ENCODE results near the gene UTY. TPM values are rescaled to one million over a fixed set of nuclear protein-coding genes. Genes with fewer than 3 reads are reported as not detected.

The UTY gene
- total and polyA plus RNA-seq, 12 donors, result 1.3 to 15.8 (median 14.2) TPM; not detected in 3

GRCh38 chrY:13337934-13338333, 141.9 kb downstream of the UTY start:
- ATAC-seq (no peak), DNase-seq (no peak)
- Histone ChIP-seq H3K9me3 (no peaks in the 10 kb centered on the region), H3K27me3 (no peaks in the 10 kb centered on the region), H3K27ac (no peak overlapping the region), H3K4me3 (no peak overlapping the region), H3K4me1 (peaks cover 0 to 9% (median 0%) of the 10 kb centered on the region in 9 donors), H3K36me3 (peaks cover 0 to 50% (median 0%) of the 10 kb centered on the region in 9 donors)
- TF ChIP-seq CTCF (IDR thresholded peaks at IDR 0.05), result no peak
- WGBS, 2 donors, result 85 to 96% methylated on average over 5 of the region's 5 CpGs
- intact Hi-C loops (cut with DNase I), result no loop called here

- H3K4me3 ChIP-seq, result no peak overlapping the region
- H3K27me3 ChIP-seq, result no peaks in the 10 kb centered on the region
- no peak overlapping the region for H3K27ac ChIP-seq
- DNase-seq (no peak), ATAC-seq (no peak)
- peaks cover 0 to 9% (median 0%) of the 10 kb centered on the region in 9 donors for H3K4me1 ChIP-seq
- H3K9me3 ChIP-seq, result no peaks in the 10 kb centered on the region
- 85% methylated on average over 5 of the region's 5 CpGs for WGBS, 2 donors
- peaks cover 0 to 32% (median 0%) of the 10 kb centered on the region in 9 donors for H3K36me3 ChIP-seq
- intact Hi-C loops (cut with DNase I), result no loop called here
- no peak for TF ChIP-seq CTCF (IDR thresholded peaks at IDR 0.05)
Measured at GRCh38 chrY:13333791-13334190, 146.0 kb downstream of the UTY start.

- 86 to 89% methylated on average over 2 of the region's 2 CpGs for WGBS, 2 donors
- intact Hi-C loops (cut with DNase I), result no loop called here
Measured at GRCh38 chrY:13330651-13331050, 149.2 kb downstream of the UTY start.

DNA sequence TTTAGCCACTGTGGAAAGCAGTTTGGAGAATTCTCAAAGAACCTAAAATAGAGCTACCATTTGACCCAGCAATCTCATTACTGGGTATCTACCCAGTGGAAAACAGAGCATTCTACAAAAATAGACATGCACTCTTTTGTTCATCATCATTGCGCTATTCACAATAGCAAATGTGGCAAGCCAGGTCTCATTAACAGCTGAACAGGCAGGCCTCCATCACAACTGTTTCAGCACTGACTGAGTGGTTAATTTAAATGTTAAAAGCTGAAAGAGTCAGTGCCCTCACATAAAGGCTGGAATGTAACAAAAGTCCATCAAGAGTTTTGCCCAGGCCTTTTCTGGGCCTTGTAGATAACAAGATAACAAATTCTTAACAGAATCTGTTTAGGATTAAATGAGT, 166.9 kb downstream of the UTY start:
- H3K27ac ChIP-seq, result no peak overlapping the region
- 94 to 100% methylated on average over 1 of the region's 1 CpG for WGBS, 2 donors
- H3K4me3 ChIP-seq, result no peak overlapping the region
- no peak for DNase-seq
- no peaks in the 10 kb centered on the region for H3K27me3 ChIP-seq
- H3K4me1 ChIP-seq, result peaks cover 0 to 6% (median 0%) of the 10 kb centered on the region in 9 donors
- H3K9me3 ChIP-seq, result no peaks in the 10 kb centered on the region
- intact Hi-C loops (cut with DNase I), result no loop called here
- no peak for ATAC-seq
- H3K36me3 ChIP-seq, result peaks cover 0 to 22% (median 0%) of the 10 kb centered on the region in 9 donors
- TF ChIP-seq CTCF (IDR thresholded peaks at IDR 0.05), result no peak

More at GRCh38 chrY:13330651-13331050, 149.2 kb downstream of the UTY start:
- DNase-seq (no peak), ATAC-seq (no peak)
- H3K4me1 ChIP-seq, result peaks cover 0 to 9% (median 0%) of the 10 kb centered on the region in 9 donors
- peaks cover 0 to 53% (median 0%) of the 10 kb centered on the region in 9 donors for H3K36me3 ChIP-seq
- H3K4me3 ChIP-seq, result no peak overlapping the region
- no peaks in the 10 kb centered on the region for H3K27me3 ChIP-seq
- no peaks in the 10 kb centered on the region for H3K9me3 ChIP-seq
- no peak overlapping the region for H3K27ac ChIP-seq
- no peak for TF ChIP-seq CTCF (IDR thresholded peaks at IDR 0.05)

Data from heart right ventricle (tissue), 16 donors.